GM18867 (cell line): Measurements from ENCODE around the gene KRIT1.
"Not testable (repeated sequence)": the region's sequence is repeated elsewhere in the genome, so short reads cannot be mapped to it uniquely, and the experiment has no call there.

Source experiments
- ATAC-seq: cut with Tn5 transposase; IDR thresholded peaks from one replicate; pipeline ENCODE4 v1.9.1; 2021; ENCODE audit warnings: mild to moderate bottlenecking, moderate library complexity; ENCODE audit not compliant: unreplicated experiment

The KRIT1 gene

DNA sequence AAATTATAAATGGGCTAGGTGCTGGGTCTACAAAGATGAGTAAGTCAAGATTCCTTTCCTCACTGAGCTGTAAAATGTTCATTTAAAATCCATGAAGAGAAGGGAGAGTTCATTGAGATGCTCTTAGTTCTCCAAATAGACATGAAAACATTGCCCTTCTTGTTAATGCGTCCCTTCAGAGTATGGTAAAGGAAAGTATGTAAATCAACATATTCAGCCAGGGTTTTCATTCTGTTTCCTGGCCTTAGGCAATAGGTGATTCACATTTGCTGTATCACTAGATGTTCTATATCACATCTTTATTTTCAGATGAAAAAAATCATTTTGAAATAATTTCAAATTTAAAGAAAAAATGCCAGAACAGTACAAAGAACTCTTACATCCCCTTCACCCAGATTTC is 5.5 kb upstream of the KRIT1 start:
- ATAC-seq, result no peak

DNA sequence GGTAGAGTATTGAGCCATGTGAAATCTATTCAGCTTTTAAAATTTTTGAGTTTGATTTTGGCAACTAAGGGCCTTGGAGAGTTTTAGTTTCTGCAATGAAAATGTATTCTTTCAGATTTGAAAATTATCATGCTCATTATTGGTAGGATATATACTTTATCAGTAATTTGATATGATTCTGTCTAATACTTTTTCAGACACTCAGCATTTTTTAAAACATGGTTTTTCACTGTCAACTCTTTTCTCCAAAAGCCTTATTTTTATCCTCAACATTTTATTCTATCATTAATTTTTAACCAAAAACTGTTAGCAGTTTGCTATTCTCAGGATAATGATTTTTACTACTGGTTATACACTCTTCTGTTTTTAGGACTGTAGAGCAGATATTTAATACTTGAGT is 4.9 kb upstream of the KRIT1 start:
- ATAC-seq, result no peak

DNA sequence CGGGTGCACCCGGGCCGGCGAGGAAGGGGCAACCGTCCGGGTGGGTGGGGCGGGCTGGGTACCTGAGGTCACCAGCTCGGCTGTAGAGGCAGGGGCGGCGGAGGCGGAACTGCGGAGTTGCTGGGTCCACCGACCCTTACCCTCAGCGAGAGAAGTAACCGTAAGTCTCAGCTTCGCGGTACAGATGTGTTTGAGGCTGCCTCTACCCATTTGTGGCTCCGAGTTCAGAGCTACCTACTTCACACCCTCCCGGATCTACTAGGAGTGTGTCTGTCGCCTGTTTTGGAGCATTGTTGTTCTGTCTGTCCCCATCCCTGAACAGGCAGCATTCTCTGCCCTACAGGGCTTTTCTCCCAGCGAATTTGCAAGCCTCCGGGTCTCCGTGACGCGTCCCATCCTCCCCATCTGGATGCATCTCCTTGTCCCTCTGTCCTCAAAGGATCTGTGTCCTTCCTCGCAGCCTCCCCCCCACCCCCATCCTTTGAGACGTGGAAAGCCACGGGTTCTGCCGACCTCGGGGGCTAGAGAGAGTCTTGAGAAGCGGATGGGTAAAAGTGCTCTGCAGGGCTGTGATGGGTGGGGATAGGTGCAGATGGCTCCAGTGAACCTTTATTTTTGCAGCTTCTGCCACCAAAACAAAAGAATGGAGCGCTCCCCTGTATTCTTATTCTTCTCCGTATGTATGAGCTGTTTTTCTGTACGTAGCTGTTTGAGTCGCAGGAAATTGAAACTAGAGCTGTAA is 817 bp upstream of the KRIT1 start:
- ATAC-seq, result peak; percentile 22

DNA sequence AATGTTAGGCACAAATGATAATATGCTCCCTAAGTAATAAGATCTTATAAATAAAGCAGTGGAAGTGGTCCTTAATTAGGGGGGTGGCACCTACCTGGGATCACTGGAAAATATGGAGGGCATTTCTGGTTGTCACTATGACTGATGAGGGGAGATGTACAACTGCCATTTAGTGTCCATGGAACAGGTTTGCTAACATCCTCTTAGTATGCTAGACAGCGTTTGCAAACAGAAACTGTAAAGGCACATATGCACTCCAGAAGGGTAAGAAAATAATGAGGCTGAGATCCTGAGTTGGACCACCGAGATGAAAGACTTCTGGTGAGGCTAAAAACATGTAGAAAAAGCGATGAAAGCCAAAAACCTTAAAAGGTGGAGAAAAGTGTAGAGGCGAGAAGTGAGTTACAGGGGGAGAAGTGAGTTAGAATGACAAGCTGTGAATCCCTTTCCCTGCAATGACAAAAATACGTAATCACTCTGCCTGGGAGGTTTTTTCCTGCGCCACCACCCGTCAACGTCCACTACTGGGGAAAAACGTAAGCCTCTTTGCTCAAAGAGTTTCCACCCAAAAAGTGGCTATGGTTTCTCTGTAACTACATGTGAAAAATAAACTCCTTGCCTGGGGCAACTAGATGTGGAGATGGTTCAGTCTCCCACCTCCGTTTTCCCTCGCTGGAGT is 767 bp downstream of the KRIT1 start:
- peak; percentile 4 for ATAC-seq

DNA sequence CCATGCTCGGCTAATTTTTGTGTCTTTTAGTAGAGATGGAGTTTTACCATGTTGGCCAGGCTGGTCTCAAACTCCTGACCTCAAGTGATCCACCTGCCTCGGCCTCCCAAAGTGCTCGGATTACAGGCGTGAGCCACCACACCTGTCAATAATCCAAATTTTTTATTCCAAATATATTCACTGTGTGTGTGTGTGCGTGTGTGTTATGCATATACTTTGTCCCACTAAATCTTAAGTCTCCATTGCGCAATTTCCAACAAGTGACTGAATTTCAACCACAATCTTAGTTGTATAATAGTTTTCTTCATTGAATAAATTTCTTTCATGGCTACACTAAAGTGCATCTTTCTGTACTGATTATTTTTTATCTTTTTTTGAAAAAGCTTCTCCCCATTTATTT is 2.7 kb downstream of the KRIT1 start:
- ATAC-seq, result no peak

DNA sequence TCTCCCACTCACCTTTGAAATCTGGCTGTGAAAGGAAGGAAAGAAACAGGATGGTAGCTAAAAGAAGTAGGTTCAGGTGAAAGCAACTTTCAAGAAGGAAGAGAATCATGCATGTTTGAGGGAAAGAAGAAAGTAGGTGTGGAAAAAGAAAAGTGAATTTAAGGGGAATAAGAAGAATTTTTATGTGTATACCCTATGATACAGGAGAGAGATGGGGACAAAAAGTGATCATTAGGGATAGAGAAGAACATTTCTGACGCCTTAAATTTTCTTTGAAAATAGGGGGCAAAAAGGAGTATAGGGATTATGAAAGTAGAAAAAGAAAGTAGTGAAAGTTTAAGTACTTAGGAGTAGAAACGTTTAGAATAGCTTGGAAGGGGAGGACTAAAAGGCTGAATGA is 15.2 kb downstream of the KRIT1 start:
- no peak for ATAC-seq

DNA sequence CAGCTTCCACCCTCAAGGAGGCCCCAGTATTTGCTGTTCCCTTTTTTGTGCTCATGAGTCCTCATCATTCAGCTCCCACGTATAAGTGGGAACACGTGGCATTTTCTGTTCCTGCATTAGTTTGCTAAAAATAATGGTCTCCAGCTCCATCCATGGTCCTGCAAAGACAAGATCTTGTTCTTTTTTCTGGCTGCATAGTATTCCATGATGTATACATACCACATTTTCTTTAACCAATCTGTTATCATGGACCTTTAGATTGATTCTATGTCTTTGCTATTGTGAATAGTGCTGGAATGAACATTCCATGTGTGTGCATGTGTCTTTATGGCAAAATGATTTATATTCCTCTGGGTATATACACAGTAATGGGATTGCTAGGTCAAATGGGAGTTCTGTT is 17.0 kb downstream of the KRIT1 start:
- no peak for ATAC-seq

DNA sequence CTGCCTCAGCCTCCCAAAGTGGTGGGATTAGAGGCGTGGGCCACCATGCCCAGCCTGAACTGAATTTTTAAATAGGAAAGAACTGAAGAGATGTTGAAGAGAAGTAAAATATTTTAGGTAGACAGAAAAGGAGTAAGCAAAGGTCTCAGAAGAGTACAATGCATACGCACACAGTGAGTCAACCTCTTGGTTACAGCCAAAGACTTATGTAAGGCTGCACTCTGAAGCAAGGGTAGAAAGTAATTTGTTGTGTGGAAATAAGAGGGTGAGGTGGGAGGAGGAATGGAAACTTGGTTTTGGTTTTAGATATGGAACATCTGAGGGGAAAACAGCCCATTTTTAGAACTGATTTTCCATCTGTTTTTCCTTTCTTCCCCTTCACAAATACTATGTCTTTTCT is 17.6 kb downstream of the KRIT1 start:
- no peak for ATAC-seq

DNA sequence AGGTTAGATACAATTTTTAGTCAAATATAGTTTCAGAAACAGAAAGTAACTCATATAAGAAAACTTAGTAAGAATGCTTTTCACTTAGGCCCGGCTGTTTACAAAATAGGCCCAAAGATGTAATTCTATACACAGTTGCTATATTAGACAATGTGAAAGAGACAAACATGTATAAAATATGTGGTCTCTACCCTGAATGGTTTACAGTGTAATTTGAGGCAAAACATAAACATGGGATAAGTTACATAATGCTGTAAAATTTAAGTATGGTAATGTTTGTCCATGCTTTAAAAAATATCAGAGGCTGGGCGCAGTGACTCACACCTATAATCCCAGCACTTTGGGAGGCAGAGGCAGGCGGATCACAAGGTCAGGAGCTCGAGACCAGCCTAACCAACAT is 18.7 kb downstream of the KRIT1 start:
- ATAC-seq, result no peak

DNA sequence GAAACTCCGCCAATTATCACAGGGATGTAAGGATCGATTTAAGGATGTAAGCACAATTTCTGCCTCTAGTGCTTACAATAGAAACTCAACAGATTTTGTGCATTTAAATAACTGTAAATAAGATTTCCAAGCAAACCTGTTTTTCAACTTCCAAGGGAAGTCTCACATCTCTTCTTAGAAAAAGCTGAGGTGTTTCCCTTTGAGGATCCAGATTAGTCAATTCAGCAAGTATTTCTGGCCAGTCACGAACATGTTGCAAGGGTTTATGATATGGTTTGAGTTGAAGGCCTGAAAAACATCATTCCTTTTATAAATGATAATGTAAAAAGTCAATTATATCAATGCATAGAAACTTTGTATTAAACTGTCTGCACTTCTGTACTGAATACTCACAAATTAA is 23.9 kb downstream of the KRIT1 start:
- no peak for ATAC-seq

DNA sequence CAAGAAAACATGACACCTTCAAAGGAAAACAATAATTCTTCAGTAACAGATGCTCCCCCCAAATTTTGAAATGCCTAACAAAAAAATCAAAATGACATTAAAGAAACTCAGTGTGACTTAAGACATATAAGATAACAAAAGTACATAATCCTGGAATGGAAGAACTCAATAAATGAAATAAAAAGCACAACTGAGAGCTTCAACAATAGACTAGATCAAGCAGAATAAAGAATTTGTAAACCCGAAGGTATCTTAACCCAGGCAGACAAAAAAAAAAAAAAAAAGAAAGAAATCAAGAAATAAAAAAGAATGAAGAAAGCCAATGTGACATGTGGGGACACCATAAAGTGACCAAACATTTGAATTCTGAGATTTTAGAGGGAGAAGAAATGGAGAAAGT is 39.0 kb downstream of the KRIT1 start:
- ATAC-seq, result no peak

DNA sequence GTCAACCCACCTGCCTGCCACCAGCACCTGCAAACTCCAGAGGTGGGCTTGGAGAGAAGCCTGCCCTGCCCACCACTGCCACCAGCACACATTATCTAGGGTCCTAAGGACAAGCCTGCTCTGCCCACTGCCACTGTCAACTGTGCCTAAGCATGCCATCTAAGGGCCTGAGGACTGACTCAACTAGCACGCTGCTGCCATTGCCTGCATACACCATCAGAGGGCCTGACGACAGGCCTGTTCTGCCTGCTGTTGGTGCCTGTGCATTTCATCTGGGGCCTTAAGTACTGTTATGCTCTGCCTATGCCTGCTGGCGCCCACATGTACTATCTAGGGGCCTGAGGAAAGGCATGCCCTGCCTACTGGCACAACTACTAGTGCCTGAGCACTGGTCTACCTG is 39.7 kb downstream of the KRIT1 start:
- ATAC-seq, result no peak

DNA sequence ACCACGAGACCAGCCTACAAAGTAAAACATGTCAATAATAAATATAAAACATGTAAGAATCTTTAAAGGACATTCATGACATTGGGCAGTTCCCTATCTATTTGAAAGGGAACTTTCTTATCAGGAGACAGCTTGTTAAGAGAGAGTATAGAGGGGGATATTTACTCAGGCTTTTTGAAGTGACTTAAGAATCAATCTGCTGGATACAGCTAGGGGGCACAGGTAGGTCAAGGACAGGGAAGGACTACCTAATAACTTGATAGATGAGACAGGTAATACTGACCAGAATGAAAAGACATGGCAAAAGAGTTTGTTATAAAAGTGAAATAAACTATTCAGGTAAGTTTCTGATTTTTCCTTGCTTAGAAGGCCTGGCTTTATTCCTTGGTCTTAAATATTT is 44.9 kb downstream of the KRIT1 start:
- ATAC-seq, result no peak

DNA sequence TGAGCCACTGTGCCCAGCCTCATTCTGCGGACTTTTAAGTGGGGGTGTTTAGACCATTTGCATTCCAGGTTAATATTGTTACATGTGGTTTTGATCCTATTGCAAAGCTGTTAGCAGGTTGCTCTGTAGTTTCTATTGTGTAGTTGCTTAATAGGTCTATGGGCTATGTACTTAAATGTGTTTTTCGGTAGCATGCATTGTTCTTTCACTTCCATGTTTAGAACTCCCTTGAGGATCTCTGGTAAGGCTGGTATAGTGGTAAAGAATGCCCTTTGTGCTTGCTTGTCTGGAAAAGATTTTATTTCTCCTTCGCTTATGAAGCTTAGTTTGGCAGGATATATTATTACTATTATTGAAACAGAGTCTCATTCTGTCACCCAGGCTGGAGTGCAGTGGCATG is 53.4 kb downstream of the KRIT1 start:
- ATAC-seq, result no peak

DNA sequence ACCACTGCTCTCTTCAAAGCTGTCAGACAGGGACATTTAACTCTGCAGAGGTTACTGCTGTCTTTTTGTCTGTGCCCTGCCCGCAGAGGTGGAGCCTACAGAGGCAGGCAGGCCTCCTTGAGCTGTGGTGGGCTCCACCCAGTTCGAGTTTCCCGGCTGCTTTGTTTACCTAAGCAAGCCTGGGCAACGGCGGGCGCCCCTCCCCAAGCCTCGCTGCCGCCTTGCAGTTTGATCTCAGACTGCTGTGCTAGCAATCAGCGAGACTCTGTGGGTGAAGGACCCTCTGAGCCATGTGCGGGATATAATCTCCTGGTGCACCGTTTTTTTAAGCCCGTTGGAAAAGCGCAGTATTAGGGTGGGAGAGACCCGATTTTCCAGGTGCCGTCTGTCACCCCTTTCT is 56.5 kb downstream of the KRIT1 start:
- ATAC-seq, result not testable (repeated sequence)

DNA sequence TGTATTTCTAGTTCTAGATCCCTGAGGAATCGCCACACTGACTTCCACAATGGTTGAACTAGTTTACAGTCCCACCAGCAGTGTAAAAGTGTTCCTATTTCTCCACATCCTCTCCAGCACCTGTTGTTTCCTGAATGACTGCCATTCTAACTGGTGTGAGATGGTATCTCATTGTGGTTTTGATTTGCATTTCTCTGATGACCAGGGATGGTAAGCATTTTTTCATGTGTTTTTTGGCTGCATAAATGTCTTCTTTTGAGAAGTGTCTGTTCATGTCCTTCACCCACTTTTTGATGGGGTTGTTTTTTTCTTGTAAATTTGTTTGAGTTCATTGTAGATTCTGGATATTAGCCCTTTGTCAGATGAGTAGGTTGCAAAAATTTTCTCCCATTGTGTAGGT is 61.4 kb downstream of the KRIT1 start:
- ATAC-seq, result not testable (repeated sequence)

DNA sequence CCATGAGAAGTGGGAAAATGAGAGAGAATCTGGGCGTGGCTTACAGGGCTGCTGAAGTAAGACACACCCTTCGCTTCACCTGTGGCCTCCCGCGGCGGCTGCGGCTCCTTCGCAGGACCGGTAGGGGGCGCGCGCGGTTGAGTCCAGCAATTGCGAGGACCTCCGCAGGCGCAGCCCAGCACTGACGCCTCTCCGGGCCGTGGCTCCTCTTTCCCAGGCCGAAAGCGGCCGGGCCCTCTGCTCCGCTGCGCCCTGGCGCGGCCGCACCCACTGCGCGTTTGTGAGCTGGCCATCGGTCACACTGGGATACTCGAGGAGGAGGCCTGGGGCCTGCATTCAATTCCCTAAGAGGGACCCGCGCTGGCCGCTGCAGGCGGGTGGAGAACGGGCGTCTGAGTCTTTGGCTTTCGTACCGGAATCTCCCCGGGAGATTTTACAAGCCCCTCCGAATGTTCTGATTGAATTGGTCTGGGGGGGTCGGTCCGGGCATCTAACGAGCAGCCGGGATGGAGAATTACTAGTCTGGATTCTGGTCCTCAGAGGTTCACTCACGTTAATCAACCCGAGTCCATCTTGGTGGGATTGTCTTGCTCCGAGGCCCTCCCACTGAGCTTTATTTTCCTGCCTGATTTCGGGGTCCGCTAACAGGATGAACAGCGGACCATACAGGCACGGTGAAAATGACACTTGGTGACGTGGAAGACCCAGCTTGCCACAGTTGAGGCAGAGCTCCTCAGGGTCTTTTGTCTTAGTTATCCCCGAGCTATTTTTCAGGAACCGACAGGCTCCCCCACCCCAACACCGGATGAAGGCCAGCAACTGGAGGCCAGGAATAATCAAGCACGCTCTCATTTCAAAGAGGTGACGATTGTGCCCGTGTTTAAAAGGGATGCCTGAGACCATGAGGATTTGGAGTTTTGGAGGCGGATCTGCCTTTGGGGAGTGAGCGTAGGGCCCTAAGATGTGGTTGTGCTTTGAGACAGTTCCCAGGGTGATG is 66.5 kb downstream of the KRIT1 start, which contains the start of gene LRRD1:
TSS of gene LRRD1 (minus strand) at position 215 of the 997 bp plus-strand sequence. CDS start 13,940 bp downstream, outside the sequence.
- peak; percentile 98 for ATAC-seq

DNA sequence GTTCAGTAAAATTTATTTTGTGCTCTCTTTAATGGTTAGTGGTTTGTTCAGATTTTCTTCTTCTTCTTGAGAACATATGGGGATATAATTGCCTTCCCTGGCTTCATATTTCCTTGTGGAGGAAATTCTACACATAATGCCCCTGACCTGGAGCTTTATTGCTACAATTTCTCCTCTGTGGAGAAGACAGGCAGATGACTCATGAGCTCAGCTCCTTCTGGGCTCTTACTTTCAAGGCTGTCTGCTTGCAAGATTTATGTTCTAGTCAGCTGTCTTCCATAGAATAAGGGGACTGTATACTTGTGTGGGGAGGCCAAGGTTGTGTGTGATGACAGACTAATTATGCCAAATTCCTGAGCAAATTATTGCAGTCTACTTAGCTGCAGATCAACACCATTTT is 68.4 kb downstream of the KRIT1 start:
- no peak for ATAC-seq

DNA sequence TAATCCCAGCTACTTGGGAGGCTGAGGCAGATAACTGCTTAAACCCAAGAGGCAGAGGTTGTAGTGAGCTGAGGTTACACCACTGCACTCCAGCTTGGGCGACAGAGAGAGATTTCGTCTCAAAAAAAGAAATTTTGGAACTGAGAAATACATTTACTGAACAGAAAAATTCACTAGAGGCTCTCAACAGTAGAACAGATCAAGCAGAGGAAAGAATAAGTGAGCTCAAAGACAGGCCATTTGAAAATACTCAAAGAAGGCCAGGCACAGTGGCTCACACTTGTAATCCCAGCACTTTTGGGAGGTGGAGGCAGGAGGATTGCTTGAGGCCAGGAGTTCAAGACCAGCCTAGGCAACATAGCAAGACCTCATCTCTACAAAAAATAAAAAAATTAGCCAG is 76.2 kb downstream of the KRIT1 start:
- ATAC-seq, result not testable (repeated sequence)

DNA sequence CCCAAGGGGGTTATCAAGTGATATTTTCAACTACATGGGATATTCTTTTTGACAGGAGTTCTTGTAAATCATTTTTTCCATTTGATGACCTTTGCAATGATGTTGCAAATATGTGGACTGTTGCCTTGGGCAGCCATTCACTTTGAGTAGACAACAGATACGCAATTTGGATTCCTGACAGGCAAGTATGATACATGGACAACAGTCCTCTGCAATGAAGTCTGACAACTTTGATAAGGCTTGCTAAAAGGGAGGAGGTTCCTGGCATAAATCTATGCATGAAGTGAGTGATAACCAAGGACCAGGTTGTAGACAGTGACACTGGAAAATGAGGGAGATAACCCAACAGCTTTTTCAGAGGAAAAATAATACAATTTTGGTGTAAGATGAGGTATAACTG is 84.4 kb downstream of the KRIT1 start:
- ATAC-seq, result no peak
